ENCODE data around the gene PSMG4.
A peak's percentile ranks its signal among the peaks of the same experiment; 100 is the strongest.

PSMG4 gene

GRCh38 chr6:3273707-3274521 is 15.2 kb downstream of the PSMG4 start:
- Histone ChIP-seq H3K27ac (ENCODE audit: low read depth, low read length) (no peak overlapping the region), H3K27me3 (ENCODE audit: control insufficient read depth, insufficient read depth, low read length) (no peaks in the 10 kb centered on the region), H3K36me3 (ENCODE audit: control insufficient read depth, insufficient read depth, low read length) (peaks cover 23% of the 10 kb centered on the region), H3K4me3 (ENCODE audit: low read length) (no peak overlapping the region), H3K9ac (ENCODE audit: low read length) (no peak overlapping the region), H3K4me1 (ENCODE audit: control insufficient read depth, insufficient read depth, low read length) (no peaks in the 10 kb centered on the region)

- Histone ChIP-seq H3K27ac (ENCODE audit: low read depth, low read length) (no peak overlapping the region), H3K36me3 (ENCODE audit: control insufficient read depth, insufficient read depth, low read length) (peaks cover 12% of the 10 kb centered on the region), H3K9ac (ENCODE audit: low read length) (no peak overlapping the region), H3K4me3 (ENCODE audit: low read length) (no peak overlapping the region), H3K4me1 (ENCODE audit: control insufficient read depth, insufficient read depth, low read length) (no peaks in the 10 kb centered on the region), H3K27me3 (ENCODE audit: control insufficient read depth, insufficient read depth, low read length) (no peaks in the 10 kb centered on the region)
These were observed 17.7 kb downstream of the PSMG4 start for GRCh38 chr6:3276174-3277167.

- no peak overlapping the region for H3K27ac ChIP-seq (ENCODE audit: low read depth, low read length)
- H3K4me1 ChIP-seq (ENCODE audit: control insufficient read depth, insufficient read depth, low read length), result peaks cover 6% of the 10 kb centered on the region
- H3K36me3 ChIP-seq (ENCODE audit: control insufficient read depth, insufficient read depth, low read length), result peaks cover 9% of the 10 kb centered on the region
- H3K9ac ChIP-seq (ENCODE audit: low read length), result no peak overlapping the region
- no peaks in the 10 kb centered on the region for H3K27me3 ChIP-seq (ENCODE audit: control insufficient read depth, insufficient read depth, low read length)
- H3K4me3 ChIP-seq (ENCODE audit: low read length), result no peak overlapping the region
These were observed 18.5 kb downstream of the PSMG4 start for GRCh38 chr6:3277251-3277650.

- Histone ChIP-seq H3K4me1 (ENCODE audit: control insufficient read depth, insufficient read depth, low read length) (peaks cover 12% of the 10 kb centered on the region), H3K27me3 (ENCODE audit: control insufficient read depth, insufficient read depth, low read length) (no peaks in the 10 kb centered on the region), H3K4me3 (ENCODE audit: low read length) (no peak overlapping the region), H3K27ac (ENCODE audit: low read depth, low read length) (no peak overlapping the region), H3K9ac (ENCODE audit: low read length) (no peak overlapping the region), H3K36me3 (ENCODE audit: control insufficient read depth, insufficient read depth, low read length) (peaks cover 5% of the 10 kb centered on the region)
These were observed 19.2 kb downstream of the PSMG4 start for GRCh38 chr6:3277851-3278416.

GRCh38 chr6:3278691-3279090 is 19.9 kb downstream of the PSMG4 start:
- no peak overlapping the region for H3K4me3 ChIP-seq (ENCODE audit: low read length)
- no peaks in the 10 kb centered on the region for H3K36me3 ChIP-seq (ENCODE audit: control insufficient read depth, insufficient read depth, low read length)
- no peak overlapping the region for H3K9ac ChIP-seq (ENCODE audit: low read length)
- H3K27ac ChIP-seq (ENCODE audit: low read depth, low read length), result no peak overlapping the region
- H3K4me1 ChIP-seq (ENCODE audit: control insufficient read depth, insufficient read depth, low read length), result peaks cover 12% of the 10 kb centered on the region
- no peaks in the 10 kb centered on the region for H3K27me3 ChIP-seq (ENCODE audit: control insufficient read depth, insufficient read depth, low read length)

GRCh38 chr6:3280091-3280490 is 21.3 kb downstream of the PSMG4 start:
- Histone ChIP-seq H3K27ac (ENCODE audit: low read depth, low read length) (no peak overlapping the region), H3K4me3 (ENCODE audit: low read length) (no peak overlapping the region), H3K4me1 (ENCODE audit: control insufficient read depth, insufficient read depth, low read length) (peaks cover 12% of the 10 kb centered on the region), H3K9ac (ENCODE audit: low read length) (no peak overlapping the region), H3K27me3 (ENCODE audit: control insufficient read depth, insufficient read depth, low read length) (no peaks in the 10 kb centered on the region), H3K36me3 (ENCODE audit: control insufficient read depth, insufficient read depth, low read length) (peaks cover 2% of the 10 kb centered on the region)

- Histone ChIP-seq H3K36me3 (ENCODE audit: control insufficient read depth, insufficient read depth, low read length) (peaks cover 3% of the 10 kb centered on the region), H3K4me1 (ENCODE audit: control insufficient read depth, insufficient read depth, low read length) (peaks cover 12% of the 10 kb centered on the region), H3K27ac (ENCODE audit: low read depth, low read length) (no peak overlapping the region), H3K9ac (ENCODE audit: low read length) (no peak overlapping the region), H3K27me3 (ENCODE audit: control insufficient read depth, insufficient read depth, low read length) (no peaks in the 10 kb centered on the region), H3K4me3 (ENCODE audit: low read length) (no peak overlapping the region)
These were observed 22.2 kb downstream of the PSMG4 start for GRCh38 chr6:3280866-3281465.

GRCh38 chr6:3281631-3282475 is 23.1 kb downstream of the PSMG4 start:
- H3K36me3 ChIP-seq (ENCODE audit: control insufficient read depth, insufficient read depth, low read length), result peaks cover 3% of the 10 kb centered on the region
- H3K9ac ChIP-seq (ENCODE audit: low read length), result no peak overlapping the region
- H3K4me1 ChIP-seq (ENCODE audit: control insufficient read depth, insufficient read depth, low read length), result peaks cover 12% of the 10 kb centered on the region

GRCh38 chr6:3282476-3283236 is 23.9 kb downstream of the PSMG4 start:
- Histone ChIP-seq H3K27me3 (ENCODE audit: control insufficient read depth, insufficient read depth, low read length) (no peaks in the 10 kb centered on the region), H3K4me1 (ENCODE audit: control insufficient read depth, insufficient read depth, low read length) (peaks cover 12% of the 10 kb centered on the region), H3K27ac (ENCODE audit: low read depth, low read length) (peak overlapping the region; percentile 29), H3K4me3 (ENCODE audit: low read length) (no peak overlapping the region), H3K36me3 (ENCODE audit: control insufficient read depth, insufficient read depth, low read length) (peaks cover 3% of the 10 kb centered on the region), H3K9ac (ENCODE audit: low read length) (no peak overlapping the region)

More at GRCh38 chr6:3281631-3282475, 23.1 kb downstream of the PSMG4 start:
- H3K27ac ChIP-seq (ENCODE audit: low read depth, low read length), result peak overlapping the region; percentile 29
- no peaks in the 10 kb centered on the region for H3K27me3 ChIP-seq (ENCODE audit: control insufficient read depth, insufficient read depth, low read length)
- no peak overlapping the region for H3K4me3 ChIP-seq (ENCODE audit: low read length)

- H3K36me3 ChIP-seq (ENCODE audit: control insufficient read depth, insufficient read depth, low read length), result peaks cover 3% of the 10 kb centered on the region
- peaks cover 12% of the 10 kb centered on the region for H3K4me1 ChIP-seq (ENCODE audit: control insufficient read depth, insufficient read depth, low read length)
- no peak overlapping the region for H3K27ac ChIP-seq (ENCODE audit: low read depth, low read length)
- no peak overlapping the region for H3K9ac ChIP-seq (ENCODE audit: low read length)
- no peaks in the 10 kb centered on the region for H3K27me3 ChIP-seq (ENCODE audit: control insufficient read depth, insufficient read depth, low read length)
- no peak overlapping the region for H3K4me3 ChIP-seq (ENCODE audit: low read length)
These were observed 24.5 kb downstream of the PSMG4 start for GRCh38 chr6:3283241-3283640.
